Cortex of kidney (tissue), 1 donor: Measurements from ENCODE around the gene APOC1.

ENCODE experiments used
- DNase-seq: peaks from one replicate; lab custom pipeline; 2025; lab: John Stamatoyannopoulos, UW

The APOC1 gene

DNA sequence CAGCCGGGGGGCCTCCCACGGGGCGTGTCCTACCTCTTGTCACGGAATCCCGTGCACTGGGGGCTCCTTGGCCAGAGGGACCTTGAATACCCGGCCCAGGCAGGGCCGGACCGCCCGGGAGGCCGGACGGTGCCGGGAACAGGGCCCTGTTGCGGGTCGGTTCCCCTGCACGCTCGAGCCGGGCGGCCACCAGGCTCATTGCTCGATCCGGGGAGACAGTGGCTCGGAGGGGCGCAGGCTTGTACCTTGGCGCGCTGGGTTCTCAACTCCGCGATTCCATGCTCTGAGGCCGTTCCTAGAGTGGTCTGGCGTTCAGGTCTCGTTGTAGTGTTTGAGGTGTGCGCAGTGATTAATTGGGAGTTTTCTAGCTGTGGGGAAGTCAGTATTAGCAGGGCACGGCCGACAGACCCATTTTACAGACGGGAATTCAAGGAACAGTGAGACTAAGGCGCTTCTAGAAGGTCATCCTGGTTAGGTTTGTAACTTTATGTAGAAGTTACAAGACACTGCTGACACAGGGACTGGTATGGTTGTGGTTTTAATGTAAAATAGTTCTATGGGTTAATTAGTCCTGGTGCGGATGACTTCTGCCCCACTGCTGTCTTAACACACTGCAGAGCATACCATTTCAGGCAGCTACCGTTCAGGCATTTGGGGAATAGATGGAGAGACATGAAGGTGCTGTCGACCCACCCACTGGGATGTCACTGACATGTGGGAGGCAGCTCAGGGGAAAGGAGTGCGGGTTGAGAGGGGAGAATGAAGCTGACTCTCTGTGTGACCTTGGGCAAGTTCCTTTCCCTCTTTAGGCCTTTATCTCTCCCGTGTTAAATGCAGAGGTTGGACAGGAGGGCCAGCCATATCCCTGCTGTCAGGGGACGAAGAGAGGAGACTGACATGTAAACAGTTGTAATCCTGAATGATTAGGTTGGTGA lies 41.4 kb downstream of the APOC1 start:
- no peak for DNase-seq

DNA sequence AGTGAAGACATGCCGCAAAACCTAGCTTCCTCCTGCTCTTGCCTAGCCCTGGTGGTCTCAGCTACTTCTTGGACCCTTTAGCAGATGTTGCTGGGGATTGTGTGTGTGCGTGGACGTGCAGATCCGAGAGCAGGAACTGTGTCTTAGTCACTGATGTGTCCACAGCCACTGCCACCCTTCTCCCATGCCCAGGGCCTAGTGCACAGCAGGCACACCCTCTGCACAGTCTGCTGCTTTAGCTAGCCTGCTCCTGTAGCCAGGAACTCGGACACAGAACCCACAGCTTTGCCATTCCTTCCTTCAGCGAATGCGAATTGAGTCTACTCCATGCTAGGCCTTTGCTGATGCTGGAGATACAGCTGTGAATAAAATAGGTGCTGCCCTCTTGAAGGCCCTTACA lies 43.1 kb downstream of the APOC1 start:
- no peak for DNase-seq

DNA sequence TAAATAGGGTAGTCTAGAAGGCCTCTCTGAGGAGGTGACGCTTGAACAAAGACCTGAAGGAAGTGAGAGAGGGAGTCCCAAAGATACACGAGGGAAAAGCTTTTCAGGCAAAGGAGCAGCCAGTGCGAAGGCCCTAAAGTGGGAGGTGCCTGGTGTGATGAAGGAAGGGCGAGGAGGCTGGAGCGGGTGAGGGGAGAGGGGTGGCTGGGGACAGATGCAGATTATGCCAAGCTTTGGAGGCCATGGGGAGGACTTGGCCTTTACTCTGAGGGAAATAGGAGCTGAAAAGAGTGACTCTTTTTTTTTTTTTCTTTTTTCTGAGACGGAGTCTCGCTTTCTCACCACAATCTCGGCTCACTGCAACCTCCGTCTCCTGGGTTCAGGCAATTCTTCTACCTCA lies 43.7 kb downstream of the APOC1 start:
- DNase-seq, result no peak

DNA sequence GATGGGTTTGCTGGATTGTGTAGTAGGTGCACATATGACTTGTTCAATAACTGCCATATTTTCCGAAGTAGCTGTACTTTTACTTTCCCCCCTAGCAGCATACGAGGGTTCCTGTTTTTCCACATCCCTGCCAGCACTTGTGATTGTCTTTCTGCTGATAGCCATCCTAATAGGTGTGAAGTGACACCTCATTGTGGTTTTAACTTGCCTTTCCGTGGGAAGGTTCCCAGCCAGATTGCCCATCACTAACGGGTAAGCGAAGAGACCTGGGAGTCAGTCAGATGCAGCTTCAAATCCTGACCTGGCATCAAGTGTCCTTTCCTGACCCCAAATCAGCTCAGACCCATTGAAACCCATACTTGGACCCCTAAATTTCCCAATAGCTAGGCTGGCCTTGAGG lies 45.3 kb downstream of the APOC1 start:
- DNase-seq, result no peak

DNA sequence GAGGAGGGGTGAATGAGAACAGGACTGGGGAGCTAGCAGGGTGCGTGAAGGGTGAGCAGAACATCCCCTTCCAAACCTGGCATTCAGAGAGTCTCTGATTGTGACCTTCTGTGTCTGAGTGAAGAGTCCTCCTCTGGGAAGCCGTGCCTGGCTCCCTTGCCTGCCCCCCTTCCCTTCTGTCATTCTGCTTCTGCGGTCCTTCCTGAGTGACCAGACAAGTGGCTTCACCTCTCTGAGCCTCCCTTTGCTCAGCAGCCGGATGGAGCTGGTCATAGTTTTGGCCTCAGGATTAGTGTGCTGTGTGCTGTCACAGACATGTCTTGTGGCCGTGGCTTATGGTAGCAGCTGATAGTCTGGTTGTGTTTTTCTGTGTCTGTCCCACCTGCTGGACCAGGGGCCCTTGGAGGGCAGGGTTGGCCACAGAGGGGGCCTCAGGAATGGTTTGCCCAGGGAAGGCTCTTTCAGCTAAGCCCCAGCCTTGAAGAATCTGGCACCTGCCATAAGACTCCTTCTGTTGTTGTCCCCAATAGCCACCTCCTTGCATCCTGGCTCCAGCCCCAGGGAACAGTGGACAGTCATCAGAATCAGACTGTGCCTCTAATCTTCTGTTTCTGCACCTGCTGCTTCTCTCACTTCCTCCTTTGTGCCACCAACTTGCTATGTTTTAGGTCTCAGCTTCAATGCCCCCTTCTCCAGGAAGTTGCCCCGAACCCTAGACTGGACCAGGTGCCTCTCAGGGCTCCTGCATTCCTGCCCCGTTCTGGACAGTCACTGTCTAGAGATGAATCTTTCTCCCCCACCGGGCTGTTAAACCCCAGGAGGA lies 46.7 kb downstream of the APOC1 start:
- no peak for DNase-seq

DNA sequence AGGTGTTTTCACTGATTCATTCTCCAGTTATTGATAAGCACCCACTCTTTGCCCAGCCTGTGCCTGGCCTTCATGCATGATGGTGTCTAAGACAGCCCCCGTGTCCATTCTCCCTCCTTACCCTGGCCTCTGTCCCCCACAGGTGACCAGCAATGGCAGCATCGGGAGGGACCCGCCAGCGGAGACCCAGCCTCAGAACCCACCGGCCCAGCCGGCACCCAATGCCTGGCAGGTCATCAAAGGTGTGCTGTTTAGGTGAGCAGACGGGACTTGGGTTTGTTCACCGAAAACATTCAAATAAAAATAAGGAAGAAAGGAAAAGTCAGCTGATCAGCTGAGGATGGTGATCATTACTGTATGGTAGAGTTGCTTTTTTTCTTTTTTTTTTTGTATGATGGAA lies 47.4 kb downstream of the APOC1 start:
- DNase-seq, result no peak

DNA sequence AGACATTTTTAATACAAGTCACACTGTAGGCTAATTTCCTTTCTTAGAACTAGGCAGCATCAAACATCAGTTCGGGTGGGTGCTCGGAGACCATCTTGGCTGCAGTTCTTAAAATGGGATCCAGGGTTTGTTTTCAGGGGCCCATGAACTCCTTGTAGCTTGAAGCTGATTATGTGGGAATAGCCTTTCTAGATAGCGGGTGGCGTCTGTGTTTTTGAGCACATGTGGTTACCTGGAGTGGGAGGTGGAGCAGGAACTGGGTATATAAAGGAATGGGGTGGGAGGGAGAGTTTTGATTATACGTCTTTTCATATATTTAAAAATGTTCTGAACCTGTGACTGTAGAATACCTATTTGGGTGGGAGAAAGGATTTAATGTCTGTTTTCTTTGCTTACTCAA lies 53.7 kb downstream of the APOC1 start:
- DNase-seq, result no peak

DNA sequence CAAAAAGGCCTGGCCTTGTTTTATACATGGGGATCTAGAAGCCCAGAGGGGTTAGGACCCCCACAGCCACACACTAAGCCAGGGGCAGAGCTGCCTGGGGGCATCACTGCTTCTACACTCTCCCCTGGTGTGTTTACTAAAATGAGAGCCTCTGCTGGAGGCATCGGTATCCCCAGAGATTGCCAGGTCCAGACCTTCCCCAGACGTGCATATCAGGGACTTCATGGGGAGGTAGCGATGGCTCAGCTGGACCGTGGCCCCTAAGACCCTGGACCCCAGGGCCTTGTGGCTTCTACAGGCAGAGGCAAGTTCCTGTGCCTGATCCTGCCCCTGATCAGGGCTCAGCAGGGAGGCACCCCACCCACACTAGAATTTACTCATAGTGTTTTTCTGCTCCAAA lies 54.3 kb downstream of the APOC1 start:
- DNase-seq, result no peak
